Vagina (tissue), 2 donors: ENCODE measurements around the gene FGGY. TPM values are rescaled to one million over a fixed set of nuclear protein-coding genes. Genes with fewer than 3 reads are reported as not detected.

Experiments used
- DNase-seq, 2 donors: peaks; one replicate each; pipeline ENCODE4 v3.0.0-alpha.2; 2017; ENCODE audit errors: extremely low spot score in 2 of 2
- H3K27ac ChIP-seq: fragments of 200-600 bp; sonication (generic); one replicate; pipeline ENCODE4 v1.5.1; 2019
- H3K27me3 ChIP-seq: fragments of 200-600 bp; sonication (generic); one replicate; pipeline ENCODE4 v1.5.1; 2019
- H3K36me3 ChIP-seq, 2 donors: fragments of 200-600 bp; sonication (generic); one replicate each; pipeline ENCODE4 v1.5.1; 2017 to 2019
- H3K4me1 ChIP-seq: fragments of 200-600 bp; sonication (generic); one replicate; pipeline ENCODE4 v1.5.1; 2019
- H3K4me3 ChIP-seq, 2 donors: fragments of 200-600 bp; sonication (generic); 1 replicate in 1 of 2; 2 replicates in 1 of 2; pipeline ENCODE4 v1.5.1; 2016 to 2019
- H3K9me3 ChIP-seq: fragments of 200-600 bp; sonication (generic); one replicate; pipeline ENCODE4 v1.5.1; 2019
- CTCF ChIP-seq, 3 experiments: fragments of 450-650 bp in 2 of 3; fragments of 200-600 bp in 1 of 3; sonication (generic) in 1 of 3; IDR thresholded peaks; one replicate each; pipeline ENCODE4 v1.5.1; 2017 to 2019; ENCODE audit warnings: antibody characterized with exemption in 3 of 3, mild to moderate bottlenecking in 2 of 3, moderate library complexity in 2 of 3
- POLR2A ChIP-seq, 2 donors: fragments of 450-650 bp; IDR thresholded peaks; one replicate each; pipeline ENCODE4 v1.6.1; 2017; ENCODE audit warnings: antibody characterized with exemption in 2 of 2, mild to moderate bottlenecking in 2 of 2, moderate library complexity in 2 of 2
- POLR2AphosphoS5 ChIP-seq, 2 donors: sonication (generic); formaldehyde crosslinking; IDR thresholded peaks; one replicate each; pipeline ENCODE4 v1.9.0; 2017; ENCODE audit warnings: antibody characterized with exemption in 2 of 2, mild to moderate bottlenecking in 2 of 2, low read depth in 1 of 2; ENCODE audit not compliant: insufficient read depth in 1 of 2
- intact Hi-C: fragments of 100-400 bp; cut with DNase I; formaldehyde crosslinking; loops from one replicate; pipeline ENCODE4 v1.15.1; 2023
- total RNA-seq: library from RNA; depleted of rRNA; stranded (reverse); fragments of >200 nt; gene quantifications from one replicate; pipeline ENCODE4 v1.2.3, GENCODE V29; 2016

The FGGY gene
- total RNA-seq, 1 donor from 2014 or later, result 11.8 TPM

- Histone ChIP-seq H3K27ac (no peak overlapping the region), H3K27me3 (no peaks in the 10 kb centered on the region), H3K4me3 (no peak overlapping the region), H3K4me1 (peaks cover 29% of the 10 kb centered on the region), H3K9me3 (no peaks in the 10 kb centered on the region), H3K36me3 (no peaks in the 10 kb centered on the region)
- intact Hi-C loops, result no loop called here
- no peak for DNase-seq
- TF ChIP-seq POLR2AphosphoS5 (IDR thresholded peaks at IDR 0.05; ENCODE audit: insufficient read depth in 1 of 2, low read depth in 1 of 2), result no peak
- TF ChIP-seq CTCF (IDR thresholded peaks at IDR 0.05), result no peak
- TF ChIP-seq POLR2A (IDR thresholded peaks at IDR 0.05), result no peak
Measured at GRCh38 chr1:59397139-59397858, 100.4 kb downstream of the FGGY start.

GRCh38 chr1:59399642-59400041, 102.7 kb downstream of the FGGY start:
- H3K27ac ChIP-seq, result no peak overlapping the region
- H3K9me3 ChIP-seq, result no peaks in the 10 kb centered on the region
- TF ChIP-seq POLR2AphosphoS5 (IDR thresholded peaks at IDR 0.05; ENCODE audit: insufficient read depth in 1 of 2, low read depth in 1 of 2) (no peak), CTCF (IDR thresholded peaks at IDR 0.05) (no peak), POLR2A (IDR thresholded peaks at IDR 0.05) (no peak)
- H3K4me1 ChIP-seq, result peaks cover 6% of the 10 kb centered on the region
- no peaks in the 10 kb centered on the region for H3K36me3 ChIP-seq
- no peak for DNase-seq
- H3K4me3 ChIP-seq, result no peak overlapping the region
- no peaks in the 10 kb centered on the region for H3K27me3 ChIP-seq
- intact Hi-C loops, result no loop called here

- no peaks in the 10 kb centered on the region for H3K27me3 ChIP-seq
- intact Hi-C loops, result no loop called here
- H3K9me3 ChIP-seq, result no peaks in the 10 kb centered on the region
- H3K4me1 ChIP-seq, result no peaks in the 10 kb centered on the region
- no peak overlapping the region for H3K4me3 ChIP-seq
- DNase-seq, result no peak
- no peaks in the 10 kb centered on the region for H3K36me3 ChIP-seq
- TF ChIP-seq CTCF (IDR thresholded peaks at IDR 0.05), result no peak
- TF ChIP-seq POLR2A (IDR thresholded peaks at IDR 0.05), result no peak
- TF ChIP-seq POLR2AphosphoS5 (IDR thresholded peaks at IDR 0.05; ENCODE audit: insufficient read depth in 1 of 2, low read depth in 1 of 2), result no peak
- H3K27ac ChIP-seq, result no peak overlapping the region
Measured at GRCh38 chr1:59401581-59401980, 104.7 kb downstream of the FGGY start.

- no peak for DNase-seq
- intact Hi-C loops, result no loop called here
- no peak overlapping the region for H3K27ac ChIP-seq
- H3K9me3 ChIP-seq, result no peaks in the 10 kb centered on the region
- H3K27me3 ChIP-seq, result no peaks in the 10 kb centered on the region
- no peaks in the 10 kb centered on the region for H3K36me3 ChIP-seq
- H3K4me1 ChIP-seq, result no peaks in the 10 kb centered on the region
- TF ChIP-seq POLR2AphosphoS5 (IDR thresholded peaks at IDR 0.05; ENCODE audit: insufficient read depth in 1 of 2, low read depth in 1 of 2) (no peak), POLR2A (IDR thresholded peaks at IDR 0.05) (no peak), CTCF (IDR thresholded peaks at IDR 0.05) (no peak)
- H3K4me3 ChIP-seq, result no peak overlapping the region
Measured at GRCh38 chr1:59404796-59405195, 107.9 kb downstream of the FGGY start.

GRCh38 chr1:59406437-59407164, 109.7 kb downstream of the FGGY start:
- Histone ChIP-seq H3K36me3 (no peaks in the 10 kb centered on the region), H3K4me3 (no peak overlapping the region), H3K27ac (no peak overlapping the region), H3K4me1 (no peaks in the 10 kb centered on the region), H3K9me3 (no peaks in the 10 kb centered on the region), H3K27me3 (no peaks in the 10 kb centered on the region)
- intact Hi-C loops, result no loop called here
- TF ChIP-seq POLR2A (IDR thresholded peaks at IDR 0.05) (no peak), CTCF (IDR thresholded peaks at IDR 0.05) (no peak), POLR2AphosphoS5 (IDR thresholded peaks at IDR 0.05; ENCODE audit: insufficient read depth in 1 of 2, low read depth in 1 of 2) (no peak)
- DNase-seq, result no peak
